K562 (cell line): ENCODE measurements around the gene OR2S2. TPM values are rescaled to one million over a fixed set of nuclear protein-coding genes. Genes with fewer than 3 reads are reported as not detected.

Experiments
- BHLHE40 ChIP-seq: IDR thresholded peaks from 2 replicates; pipeline ENCODE4 v1.6.1; 2011; ENCODE audit warnings: low read length, improper control_type of control experiment
- CBX5 ChIP-seq: IDR thresholded peaks from 2 replicates; pipeline ENCODE4 v1.6.1; 2014; ENCODE audit warnings: low read depth, borderline replicate concordance
- CREBBP ChIP-seq: IDR thresholded peaks from one replicate; pipeline ENCODE4 v1.6.1; 2012; ENCODE audit warnings: low read depth, mild to moderate bottlenecking, control low read depth, inconsistent platforms, low read length
- CREM ChIP-seq: IDR thresholded peaks from 2 replicates; pipeline ENCODE4 v1.6.1; 2014; ENCODE audit warnings: antibody characterized with exemption, low read depth
- ESRRB ChIP-seq: fragments of 250-450 bp; sonication (Bioruptor Pico); IDR thresholded peaks from 2 replicates; pipeline ENCODE4 v1.5.0; 2020; ENCODE audit warnings: mild to moderate bottlenecking, moderate library complexity, borderline replicate concordance
- GABPB1 ChIP-seq: sonication (generic); formaldehyde crosslinking; IDR thresholded peaks from 2 replicates; pipeline ENCODE4 v1.8.0; 2022; ENCODE audit warnings: mild to moderate bottlenecking, missing genetic modification reagents
- GTF2A2 ChIP-seq: IDR thresholded peaks from 2 replicates; pipeline ENCODE4 v1.6.1; 2016; ENCODE audit warnings: mild to moderate bottlenecking, missing genetic modification characterization, missing compliant biosample characterization
- MYBL2 ChIP-seq, 2 experiments: fragments of 450-650 bp in 1 of 2; sonication (generic) in 1 of 2; formaldehyde crosslinking in 1 of 2; IDR thresholded peaks; 2 replicates each; pipeline versions ENCODE4 v1.6.1 to v1.8.1; 2017 to 2022; ENCODE audit warnings: borderline replicate concordance in 1 of 2, inconsistent platforms in 1 of 2, low read depth in 1 of 2, mild to moderate bottlenecking in 1 of 2, missing genetic modification reagents in 1 of 2, moderate library complexity in 1 of 2
- MYC ChIP-seq, 2 experiments: fragments of 250-450 bp in 1 of 2; sonication (Bioruptor Pico) in 1 of 2; IDR thresholded peaks; 2 replicates each; pipeline versions ENCODE4 v1.5.1 to v1.6.1; 2012 to 2021; ENCODE audit warnings: low read depth in 2 of 2, borderline replicate concordance in 1 of 2, improper control_type of control experiment in 1 of 2, low read length in 1 of 2, mild to moderate bottlenecking in 1 of 2, moderate library complexity in 1 of 2
- NFXL1 ChIP-seq: fragments of 450-650 bp; formaldehyde crosslinking; IDR thresholded peaks from 2 replicates; pipeline ENCODE4 v1.4.0; 2021; ENCODE audit warnings: mild to moderate bottlenecking
- NR2F6 ChIP-seq: fragments of 450-650 bp; formaldehyde crosslinking; IDR thresholded peaks from 2 replicates; pipeline ENCODE4 v1.4.0; 2020; ENCODE audit warnings: mild to moderate bottlenecking
- RFX1 ChIP-seq: fragments of 450-650 bp; IDR thresholded peaks from 2 replicates; pipeline ENCODE4 v1.6.1; 2016; ENCODE audit warnings: mild to moderate bottlenecking, moderate library complexity
- SRSF9 ChIP-seq: fragments of 200-400 bp; formaldehyde crosslinking; IDR thresholded peaks from 2 replicates; pipeline ENCODE4 v1.6.1; 2017; ENCODE audit warnings: low read depth, low read length, borderline replicate concordance
- TAF9B ChIP-seq: fragments of 450-650 bp; IDR thresholded peaks from 2 replicates; pipeline ENCODE4 v1.6.1; 2018; ENCODE audit warnings: mild to moderate bottlenecking; ENCODE audit not compliant: partially characterized antibody
- THRAP3 ChIP-seq: fragments of 450-650 bp; IDR thresholded peaks from 2 replicates; pipeline ENCODE4 v1.6.1; 2016; ENCODE audit warnings: mild to moderate bottlenecking, inconsistent platforms, borderline replicate concordance
- ZNF121 ChIP-seq: sonication (generic); formaldehyde crosslinking; conservative IDR thresholded peaks from 2 replicates; pipeline ENCODE4 v1.8.0; 2022; ENCODE audit warnings: missing genetic modification reagents
- ZNF133 ChIP-seq: fragments of 250-450 bp; sonication (Bioruptor Pico); IDR thresholded peaks from 2 replicates; pipeline ENCODE4 v1.4.0; 2020; ENCODE audit warnings: mild to moderate bottlenecking
- ZNF23 ChIP-seq: fragments of 250-450 bp; sonication (Bioruptor Pico); IDR thresholded peaks from 2 replicates; pipeline ENCODE4 v1.4.0; 2020; ENCODE audit warnings: mild to moderate bottlenecking
- ZNF24 ChIP-seq: fragments of 450-650 bp; IDR thresholded peaks from 2 replicates; pipeline ENCODE4 v1.6.1; 2016
- ZNF57 ChIP-seq: fragments of 450-650 bp; formaldehyde crosslinking; IDR thresholded peaks from 2 replicates; pipeline ENCODE4 v1.4.0; 2020; ENCODE audit warnings: mild to moderate bottlenecking, moderate library complexity
- ZNF695 ChIP-seq: fragments of 450-650 bp; formaldehyde crosslinking; IDR thresholded peaks from 2 replicates; pipeline ENCODE4 v1.4.0; 2020; ENCODE audit warnings: mild to moderate bottlenecking, moderate library complexity
- polyA plus RNA-seq, 8 experiments: library from polyadenylated mRNA; depleted of rRNA in 4 of 8; stranded (reverse) in 5 of 8; unstranded in 3 of 8; fragments of >200 nt; fragmentation: Nextera tagmentation in 2 of 8; fragmentation: Illumina TruSeq in 1 of 8; extraction: Ambion mirVana in 2 of 8; extraction: Trizol in 1 of 8; gene quantifications; 2 replicates each; pipeline versions ENCODE4 v1.2.1 to v1.2.3, GENCODE V29; 2011 to 2014; ENCODE audit warnings: inconsistent platforms in 1 of 8, missing spikeins in 1 of 8
- total RNA-seq, 7 experiments: library from RNA; depleted of rRNA in 6 of 7; stranded (reverse); fragments of >200 nt in 6 of 7; fragmentation: Illumina TruSeq in 2 of 7; extraction: Trizol in 2 of 7; gene quantifications; 2 replicates each; pipeline versions ENCODE4 v1.2.1 to v1.2.3, GENCODE V29; 2011 to 2021; ENCODE audit warnings: low replicate concordance in 1 of 7
- TF ChIP-seq, protein P1 (sequence below): fragments of 200-800 bp; sonication (Bioruptor generic); IDR thresholded peaks from 2 replicates; pipeline ENCODE4 v1.6.1; 2017; ENCODE audit warnings: missing genetic modification characterization, missing compliant biosample characterization
- TF ChIP-seq, protein P2 (sequence below): IDR thresholded peaks from 2 replicates; pipeline ENCODE4 v1.6.1; 2016; ENCODE audit warnings: missing genetic modification characterization, missing compliant biosample characterization
- TF ChIP-seq, protein P3 (sequence below): fragments of 450-650 bp; IDR thresholded peaks from 2 replicates; pipeline ENCODE4 v1.6.1; 2017; ENCODE audit warnings: antibody characterized with exemption

The OR2S2 gene
- total and polyA plus RNA-seq, 9 of the 15 experiments (the other 6 are each of a cell fraction or from before 2014, with no cell fraction given): not detected

DNA sequence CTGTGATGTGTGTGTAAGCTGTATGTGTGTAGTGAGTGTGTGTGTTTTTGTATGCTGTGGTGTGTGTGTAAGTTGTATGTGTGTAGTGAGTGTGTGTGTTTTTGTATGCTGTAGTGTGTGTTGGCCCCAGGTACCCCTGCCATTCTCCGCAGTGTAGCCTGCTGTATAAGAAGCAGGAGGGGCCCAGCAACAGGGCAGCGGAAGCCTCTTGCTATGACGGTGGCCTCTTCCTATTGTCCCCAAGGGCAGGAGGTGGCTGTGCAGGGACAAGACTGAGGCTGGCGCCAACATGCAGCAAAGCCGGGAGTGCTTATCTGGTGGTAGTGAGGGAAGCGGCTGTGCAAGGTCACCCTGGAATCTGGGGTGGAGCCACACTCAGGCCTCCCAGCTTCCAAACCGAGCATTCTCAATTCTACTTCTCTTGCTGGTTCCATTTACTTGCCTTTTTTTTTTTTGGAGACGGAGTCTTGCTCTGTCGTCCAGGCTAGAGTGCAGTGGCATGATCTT lies 43.6 kb downstream of the OR2S2 start (continued):
- TF ChIP-seq CBX5: no peak
- TF ChIP-seq GTF2A2 (tag): no peak
- no peak for TF ChIP-seq THRAP3
- no peak for TF ChIP-seq NR2F6
- TF ChIP-seq ZNF121 (CRISPR knock-in tag): no peak
- TF ChIP-seq NFXL1 (CRISPR knock-in tag): no peak
- no peak for TF ChIP-seq MYBL2 (IDR thresholded peaks at IDR 0.05; ENCODE audit: low read depth)
- TF ChIP-seq MYBL2 (CRISPR knock-in tag; IDR thresholded peaks at IDR 0.05; ENCODE audit: borderline replicate concordance): no peak
- no peak for TF ChIP-seq TAF9B
- TF ChIP-seq, protein P1, sequence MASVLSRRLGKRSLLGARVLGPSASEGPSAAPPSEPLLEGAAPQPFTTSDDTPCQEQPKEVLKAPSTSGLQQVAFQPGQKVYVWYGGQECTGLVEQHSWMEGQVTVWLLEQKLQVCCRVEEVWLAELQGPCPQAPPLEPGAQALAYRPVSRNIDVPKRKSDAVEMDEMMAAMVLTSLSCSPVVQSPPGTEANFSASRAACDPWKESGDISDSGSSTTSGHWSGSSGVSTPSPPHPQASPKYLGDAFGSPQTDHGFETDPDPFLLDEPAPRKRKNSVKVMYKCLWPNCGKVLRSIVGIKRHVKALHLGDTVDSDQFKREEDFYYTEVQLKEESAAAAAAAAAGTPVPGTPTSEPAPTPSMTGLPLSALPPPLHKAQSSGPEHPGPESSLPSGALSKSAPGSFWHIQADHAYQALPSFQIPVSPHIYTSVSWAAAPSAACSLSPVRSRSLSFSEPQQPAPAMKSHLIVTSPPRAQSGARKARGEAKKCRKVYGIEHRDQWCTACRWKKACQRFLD (CRISPR knock-in tag): no peak
- no peak for TF ChIP-seq MYC (IDR thresholded peaks at IDR 0.05; ENCODE audit: low read depth, low read length)
- no peak for TF ChIP-seq MYC (CRISPR knock-in tag; IDR thresholded peaks at IDR 0.05; ENCODE audit: borderline replicate concordance, low read depth)
- no peak for TF ChIP-seq CREBBP
- TF ChIP-seq CREM: peak; percentile 68
- TF ChIP-seq ZNF23 (CRISPR knock-in tag): no peak
- TF ChIP-seq, protein P2, sequence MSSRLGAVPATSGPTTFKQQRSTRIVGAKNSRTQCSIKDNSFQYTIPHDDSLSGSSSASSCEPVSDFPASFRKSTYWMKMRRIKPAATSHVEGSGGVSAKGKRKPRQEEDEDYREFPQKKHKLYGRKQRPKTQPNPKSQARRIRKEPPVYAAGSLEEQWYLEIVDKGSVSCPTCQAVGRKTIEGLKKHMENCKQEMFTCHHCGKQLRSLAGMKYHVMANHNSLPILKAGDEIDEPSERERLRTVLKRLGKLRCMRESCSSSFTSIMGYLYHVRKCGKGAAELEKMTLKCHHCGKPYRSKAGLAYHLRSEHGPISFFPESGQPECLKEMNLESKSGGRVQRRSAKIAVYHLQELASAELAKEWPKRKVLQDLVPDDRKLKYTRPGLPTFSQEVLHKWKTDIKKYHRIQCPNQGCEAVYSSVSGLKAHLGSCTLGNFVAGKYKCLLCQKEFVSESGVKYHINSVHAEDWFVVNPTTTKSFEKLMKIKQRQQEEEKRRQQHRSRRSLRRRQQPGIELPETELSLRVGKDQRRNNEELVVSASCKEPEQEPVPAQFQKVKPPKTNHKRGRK (tag): no peak
- no peak; the same call in 1 of the 2 replicates for TF ChIP-seq ZNF24
- TF ChIP-seq GABPB1 (CRISPR knock-in tag): no peak
- TF ChIP-seq BHLHE40: peak; percentile 8; the same call in 1 of the 2 replicates
- TF ChIP-seq SRSF9: no peak
- TF ChIP-seq ESRRB: no peak
- no peak for TF ChIP-seq ZNF57
- TF ChIP-seq RFX1: no peak
- TF ChIP-seq, protein P3, sequence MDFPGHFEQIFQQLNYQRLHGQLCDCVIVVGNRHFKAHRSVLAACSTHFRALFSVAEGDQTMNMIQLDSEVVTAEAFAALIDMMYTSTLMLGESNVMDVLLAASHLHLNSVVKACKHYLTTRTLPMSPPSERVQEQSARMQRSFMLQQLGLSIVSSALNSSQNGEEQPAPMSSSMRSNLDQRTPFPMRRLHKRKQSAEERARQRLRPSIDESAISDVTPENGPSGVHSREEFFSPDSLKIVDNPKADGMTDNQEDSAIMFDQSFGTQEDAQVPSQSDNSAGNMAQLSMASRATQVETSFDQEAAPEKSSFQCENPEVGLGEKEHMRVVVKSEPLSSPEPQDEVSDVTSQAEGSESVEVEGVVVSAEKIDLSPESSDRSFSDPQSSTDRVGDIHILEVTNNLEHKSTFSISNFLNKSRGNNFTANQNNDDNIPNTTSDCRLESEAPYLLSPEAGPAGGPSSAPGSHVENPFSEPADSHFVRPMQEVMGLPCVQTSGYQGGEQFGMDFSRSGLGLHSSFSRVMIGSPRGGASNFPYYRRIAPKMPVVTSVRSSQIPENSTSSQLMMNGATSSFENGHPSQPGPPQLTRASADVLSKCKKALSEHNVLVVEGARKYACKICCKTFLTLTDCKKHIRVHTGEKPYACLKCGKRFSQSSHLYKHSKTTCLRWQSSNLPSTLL: no peak
- TF ChIP-seq ZNF695 (CRISPR knock-in tag): no peak
- TF ChIP-seq ZNF133: no peak
